KBM-7 (cell line): ENCODE measurements around the gene SMARCAL1.

Source experiments
- DNase-seq: peaks from one replicate; pipeline ENCODE4 v3.0.0-alpha.2; 2015
- in situ Hi-C: fragments of 300-500 bp; cut with MboI; formaldehyde crosslinking; loops from 2 replicates; pipeline ENCODE4 v1.14.3; 2020; ENCODE audit warnings: low sequenced_read_pairs, low pct_unique_long_range_greater_than_20kb, mixed read lengths

The SMARCAL1 gene

GRCh38 chr2:216492597-216493333, 80.5 kb downstream of the SMARCAL1 start:
- in situ Hi-C loops = no loop called here
- DNase-seq = peak; percentile 57

DNA sequence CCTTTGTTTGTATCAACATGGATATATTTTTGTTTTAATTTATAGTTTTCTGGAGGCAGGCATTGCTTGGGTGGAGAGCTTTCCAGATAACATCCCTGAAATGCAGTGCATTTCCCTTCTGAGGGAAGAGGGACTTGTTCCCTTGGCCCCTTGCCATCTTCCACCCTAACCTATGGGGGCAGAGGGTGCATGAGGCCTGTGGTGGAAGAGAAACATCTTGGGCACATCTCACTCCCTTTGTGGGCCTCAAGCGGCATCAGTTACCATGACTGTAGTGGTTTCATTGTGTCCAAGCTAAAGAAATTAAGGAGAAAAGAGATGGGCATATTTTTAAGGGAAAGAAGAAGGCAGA, 81.0 kb downstream of the SMARCAL1 start:
- no peak for DNase-seq
- in situ Hi-C loops = no loop called here

- DNase-seq = no peak
These were observed 83.4 kb downstream of the SMARCAL1 start for GRCh38 chr2:216495656-216496055.

DNA sequence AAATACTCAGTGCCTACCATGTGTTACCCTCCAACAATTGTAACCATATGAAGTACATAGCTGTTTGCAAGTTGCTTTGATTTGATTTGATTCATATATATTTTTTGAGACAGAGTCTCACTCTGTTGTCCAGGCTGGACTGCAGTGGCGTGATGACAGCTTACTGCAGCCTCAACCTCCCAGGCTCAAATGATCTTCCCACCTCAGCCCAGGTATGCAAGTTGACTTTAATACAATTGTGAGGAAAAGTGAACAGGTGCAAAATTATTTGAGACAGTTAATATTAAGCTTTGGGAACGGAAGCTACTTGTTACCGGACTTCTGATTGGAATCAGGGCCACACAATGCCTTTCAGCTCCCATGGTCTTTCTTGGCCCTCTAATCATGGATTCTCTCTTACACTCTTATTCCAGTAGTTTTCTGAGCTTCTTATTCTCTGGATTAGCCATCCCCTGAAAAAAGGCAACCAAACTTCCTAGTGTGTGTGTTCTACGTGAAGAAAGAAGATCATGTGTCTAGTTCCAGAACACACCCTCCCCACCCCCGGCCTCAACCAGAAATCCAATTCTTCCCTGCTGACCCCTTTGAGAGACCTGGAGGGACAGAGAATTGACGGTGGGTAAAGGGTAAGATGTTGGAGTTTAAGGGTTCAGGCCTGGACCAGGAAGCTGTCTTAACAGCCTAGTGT, 85.2 kb downstream of the SMARCAL1 start:
- no peak for DNase-seq
- in situ Hi-C loops = no loop called here

More at GRCh38 chr2:216495656-216496055, 83.4 kb downstream of the SMARCAL1 start:
- in situ Hi-C loops = no loop called here

DNA sequence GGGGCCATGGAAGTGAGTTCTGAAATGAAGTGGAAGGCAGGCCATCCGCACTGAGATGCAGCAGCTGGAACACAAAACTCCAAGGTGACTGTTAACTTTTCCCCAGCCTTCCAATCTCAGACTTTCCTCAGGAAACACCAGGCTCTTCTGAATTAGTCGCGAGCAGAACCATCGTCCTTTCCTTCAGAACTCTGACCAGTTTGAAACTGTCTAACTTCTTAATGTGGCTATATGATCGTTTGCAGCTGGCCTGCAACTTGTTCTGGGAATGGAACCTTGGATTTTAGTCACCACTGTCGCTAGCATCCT, 85.7 kb downstream of the SMARCAL1 start:
- no peak for DNase-seq
- in situ Hi-C loops = no loop called here

DNA sequence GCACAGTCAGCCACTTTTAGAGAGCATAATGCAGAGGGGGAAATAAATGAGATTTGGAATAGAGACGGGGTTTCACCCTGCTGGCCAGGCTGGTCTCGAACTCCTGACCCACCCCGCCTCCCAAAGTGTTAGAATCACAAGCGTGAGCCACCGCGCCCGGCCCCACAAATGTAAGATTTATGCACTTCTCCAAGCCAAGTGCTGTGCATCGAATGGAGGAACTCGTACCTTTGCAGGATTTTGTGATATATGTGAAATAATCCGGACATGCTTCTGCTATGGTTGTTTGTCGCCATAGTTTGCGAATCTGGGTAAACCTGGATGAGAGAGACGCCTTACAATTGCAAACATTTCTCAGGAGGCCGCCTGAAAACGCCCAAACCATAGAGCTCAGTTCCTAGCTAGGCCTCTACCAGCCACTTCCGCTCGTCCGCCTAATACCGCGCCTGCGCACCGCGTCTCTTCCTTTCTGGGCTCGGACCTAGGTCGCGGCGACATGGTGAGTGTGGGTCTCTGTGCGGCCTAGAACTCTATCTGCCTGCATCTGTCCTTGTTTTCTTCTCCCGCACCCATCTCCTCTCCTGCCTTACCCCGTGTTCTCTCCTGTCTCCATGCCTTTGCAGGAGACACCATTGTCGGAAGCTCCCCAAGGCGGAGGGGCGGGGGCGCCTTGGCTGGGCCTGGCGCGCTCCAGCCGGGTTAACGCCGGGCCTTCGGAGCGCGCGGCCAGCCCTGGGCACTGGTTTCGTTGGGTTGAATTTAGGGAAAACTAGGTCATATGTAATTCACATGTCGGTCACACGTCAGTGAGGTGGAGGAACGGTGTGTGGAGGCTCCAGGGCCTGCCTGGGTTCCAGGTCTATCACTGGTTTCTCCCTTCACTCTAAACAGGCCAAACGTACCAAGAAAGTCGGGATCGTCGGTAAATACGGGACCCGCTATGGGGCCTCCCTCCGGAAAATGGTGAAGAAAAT, 86.4 kb downstream of the SMARCAL1 start, which contains the start of gene RPL37A:
Gene RPL37A, plus strand, starts transcription at position 466 of the 974 bp plus-strand sequence. Its CDS starts 31 bp downstream, at position 497.
- DNase-seq = peak; percentile 96
- in situ Hi-C loops = no loop called here

DNA sequence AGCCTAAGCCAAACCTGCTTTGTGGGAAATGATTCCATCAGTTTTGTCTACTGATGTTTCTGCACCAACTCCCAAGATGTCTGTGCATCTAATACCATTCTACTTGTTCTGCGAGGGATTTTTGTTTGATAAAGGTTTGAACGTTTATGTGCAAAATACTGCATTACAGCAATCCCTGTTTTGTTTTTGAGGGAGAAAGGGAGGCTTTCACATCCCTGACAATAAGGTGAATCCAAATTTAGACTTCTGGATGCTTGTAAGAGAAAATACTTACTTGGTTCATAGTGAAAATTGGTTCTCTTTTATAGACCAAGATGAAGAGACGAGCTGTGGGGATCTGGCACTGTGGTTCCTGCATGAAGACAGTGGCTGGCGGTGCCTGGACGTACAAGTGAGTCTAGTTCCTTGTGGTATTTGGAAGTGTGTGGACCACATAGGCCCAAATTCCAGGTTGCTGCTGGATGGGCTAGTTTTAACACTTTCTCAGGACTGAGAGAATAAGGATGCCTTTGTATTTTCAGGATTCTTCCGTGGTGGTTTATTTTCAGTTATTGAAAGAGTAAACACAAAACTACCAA, 87.4 kb downstream of the SMARCAL1 start:
- in situ Hi-C loops = no loop called here
- DNase-seq = peak; percentile 32

- in situ Hi-C loops = no loop called here
- DNase-seq = no peak
These were observed 88.3 kb downstream of the SMARCAL1 start for GRCh38 chr2:216500572-216500971.

- in situ Hi-C loops = no loop called here
- no peak for DNase-seq
These were observed 89.6 kb downstream of the SMARCAL1 start for GRCh38 chr2:216501854-216502253.

GRCh38 chr2:216502381-216503158, 90.3 kb downstream of the SMARCAL1 start:
- DNase-seq = no peak
- in situ Hi-C loops = no loop called here

GRCh38 chr2:216503159-216503629, 90.9 kb downstream of the SMARCAL1 start:
- no peak for DNase-seq
- in situ Hi-C loops = no loop called here

DNA sequence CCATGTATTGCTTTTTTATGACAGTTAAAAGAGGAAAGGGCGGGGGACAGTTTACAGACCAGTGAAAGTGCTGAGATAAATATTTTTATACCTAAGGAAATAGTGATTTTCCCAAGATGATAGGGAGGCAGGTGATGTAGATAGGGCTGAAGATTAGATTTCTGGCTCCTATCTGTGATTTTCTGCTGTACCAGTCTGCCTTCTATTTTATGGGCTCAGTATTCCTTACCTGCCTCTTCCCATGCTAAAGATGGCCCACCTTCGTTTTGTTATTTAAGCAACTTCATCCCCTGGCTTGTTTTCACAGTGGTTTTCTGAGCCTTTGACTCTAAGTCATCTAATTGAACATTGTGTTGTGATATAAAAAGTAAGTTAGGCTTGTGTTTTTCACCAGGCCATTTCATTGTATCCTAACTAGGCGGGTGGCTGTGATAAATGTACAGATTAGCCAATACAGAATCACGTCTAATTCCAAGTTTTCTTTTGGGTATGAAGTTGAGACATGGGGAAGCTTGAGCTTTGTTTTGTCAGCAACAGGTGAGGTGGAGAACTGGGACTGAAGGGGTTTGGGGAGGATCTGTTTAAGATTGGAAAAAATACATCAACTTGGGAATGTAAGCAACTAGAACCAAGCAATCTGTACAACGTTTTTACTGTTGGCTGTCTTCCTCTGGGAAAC, 91.6 kb downstream of the SMARCAL1 start:
- in situ Hi-C loops = no loop called here
- no peak for DNase-seq

DNA sequence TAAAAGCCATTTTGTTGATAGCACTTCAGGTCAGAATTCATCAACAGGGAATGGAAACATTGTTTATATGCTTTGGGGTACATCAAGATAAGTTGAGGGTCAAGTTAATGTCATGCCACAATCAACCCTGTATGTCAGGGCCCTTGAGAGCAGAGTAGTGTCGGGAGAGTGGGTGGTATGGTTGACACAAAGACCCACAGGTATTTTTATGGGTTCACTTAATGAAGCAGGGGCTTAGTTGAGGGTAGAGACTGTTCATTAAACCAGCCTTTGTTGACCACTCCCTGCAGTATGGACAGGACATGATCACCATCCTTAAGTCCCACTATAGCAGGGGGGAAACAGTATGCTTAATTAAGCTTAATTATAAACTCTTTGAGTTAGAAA, 92.1 kb downstream of the SMARCAL1 start:
- in situ Hi-C loops = no loop called here
- DNase-seq = no peak

DNA sequence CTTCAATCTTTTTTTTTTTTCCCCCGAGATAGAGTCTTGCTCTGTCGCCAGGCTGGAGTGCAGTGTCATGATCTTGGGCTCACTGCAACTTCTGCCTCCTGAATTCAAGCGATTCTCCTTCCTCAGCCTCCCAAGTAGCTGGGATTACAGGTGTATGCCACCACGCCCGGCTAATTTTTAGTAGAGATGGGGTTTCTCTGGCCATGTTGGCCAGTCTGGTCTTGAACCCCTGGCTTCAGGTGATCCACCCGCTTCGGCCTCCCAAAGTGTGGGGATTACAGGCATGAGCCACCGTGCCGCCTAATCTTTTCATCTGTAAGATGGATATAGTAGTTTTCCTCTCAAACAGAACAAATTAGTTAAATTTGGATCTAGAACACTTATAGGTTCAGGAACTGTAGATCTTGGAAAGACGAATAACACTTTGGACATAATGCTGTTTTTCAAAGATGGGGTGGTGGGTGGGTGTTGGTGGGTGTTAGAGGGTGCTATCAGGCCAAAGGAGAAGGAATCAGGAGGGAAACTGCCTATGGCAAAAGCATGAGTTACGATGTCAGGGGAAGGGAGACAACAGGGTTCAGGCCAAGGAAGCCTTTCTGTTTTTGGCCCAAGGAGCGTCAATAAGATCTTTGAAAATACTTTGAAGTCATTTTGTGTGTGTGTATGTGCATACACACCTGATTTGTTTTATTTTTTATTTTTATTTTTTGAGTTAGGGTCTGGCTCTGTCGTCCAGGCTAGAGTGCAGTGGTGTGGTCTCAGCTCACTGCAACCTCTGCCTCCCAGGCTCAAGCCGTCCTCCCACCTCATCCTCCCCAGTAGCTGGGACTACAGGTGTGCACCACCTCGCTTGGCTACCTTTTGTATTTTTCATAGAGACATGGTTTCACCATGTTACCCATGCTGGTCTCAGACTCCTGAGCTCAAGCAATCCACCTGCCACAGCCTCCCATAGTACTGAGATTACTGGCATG, 93.1 kb downstream of the SMARCAL1 start:
- DNase-seq = peak; percentile 30
- in situ Hi-C loops = no loop called here

DNA sequence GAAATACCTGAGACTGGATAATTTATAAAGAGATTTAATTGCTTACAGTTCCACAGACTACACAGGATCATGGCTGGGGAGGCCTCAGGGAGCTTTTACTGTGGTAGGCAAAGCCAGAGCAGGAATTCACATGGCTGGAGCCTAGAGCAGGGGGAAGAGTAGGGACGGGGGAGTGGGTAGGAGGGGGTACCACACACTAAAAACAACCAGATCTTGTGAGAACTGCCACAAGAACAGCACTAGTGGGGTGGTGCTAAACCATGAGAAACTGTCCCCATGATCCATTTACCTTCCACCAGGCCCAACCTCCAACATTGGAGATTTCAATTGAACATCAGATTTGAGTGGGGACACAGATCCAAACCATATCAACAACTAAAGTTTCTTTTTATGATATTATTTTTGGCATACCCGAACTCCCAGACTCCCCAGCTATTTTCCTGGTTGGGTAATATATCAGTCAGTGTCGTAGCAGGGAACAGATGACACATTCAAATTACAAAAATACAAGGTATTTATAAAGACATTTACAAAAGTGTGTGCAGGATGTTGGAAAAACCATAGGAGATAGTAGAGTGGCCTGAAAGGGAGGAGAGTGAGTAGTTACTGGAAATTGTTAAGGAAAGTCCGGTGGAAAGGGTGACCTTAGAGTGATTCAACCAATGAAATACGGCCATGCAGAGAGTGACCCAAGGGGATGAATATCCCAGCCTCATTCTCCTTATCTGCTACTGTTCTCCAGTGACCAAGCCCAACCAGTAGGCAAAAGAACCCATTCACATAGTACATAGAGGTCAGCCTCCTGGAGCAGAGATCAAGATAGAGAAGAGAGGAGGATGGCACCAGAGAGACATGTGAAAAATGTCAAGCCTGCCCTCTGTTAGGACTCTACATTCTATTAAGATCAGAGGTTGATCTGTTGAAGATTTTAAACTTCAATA, 95.2 kb downstream of the SMARCAL1 start:
- no peak for DNase-seq
- in situ Hi-C loops = no loop called here

GRCh38 chr2:216508229-216508628, 95.9 kb downstream of the SMARCAL1 start:
- DNase-seq = no peak
- in situ Hi-C loops = no loop called here
